COR-L47 (cell line): ENCODE measurements around the gene GALR1.
A peak's percentile ranks its signal among the peaks of the same experiment; 100 is the strongest.
"Not testable (repeated sequence)": the region's sequence is repeated elsewhere in the genome, so short reads cannot be mapped to it uniquely, and the experiment has no call there.

Experiments used
- DNase-seq: peaks from one replicate; lab custom pipeline; 2025; lab: John Stamatoyannopoulos, UW

Gene GALR1

DNA sequence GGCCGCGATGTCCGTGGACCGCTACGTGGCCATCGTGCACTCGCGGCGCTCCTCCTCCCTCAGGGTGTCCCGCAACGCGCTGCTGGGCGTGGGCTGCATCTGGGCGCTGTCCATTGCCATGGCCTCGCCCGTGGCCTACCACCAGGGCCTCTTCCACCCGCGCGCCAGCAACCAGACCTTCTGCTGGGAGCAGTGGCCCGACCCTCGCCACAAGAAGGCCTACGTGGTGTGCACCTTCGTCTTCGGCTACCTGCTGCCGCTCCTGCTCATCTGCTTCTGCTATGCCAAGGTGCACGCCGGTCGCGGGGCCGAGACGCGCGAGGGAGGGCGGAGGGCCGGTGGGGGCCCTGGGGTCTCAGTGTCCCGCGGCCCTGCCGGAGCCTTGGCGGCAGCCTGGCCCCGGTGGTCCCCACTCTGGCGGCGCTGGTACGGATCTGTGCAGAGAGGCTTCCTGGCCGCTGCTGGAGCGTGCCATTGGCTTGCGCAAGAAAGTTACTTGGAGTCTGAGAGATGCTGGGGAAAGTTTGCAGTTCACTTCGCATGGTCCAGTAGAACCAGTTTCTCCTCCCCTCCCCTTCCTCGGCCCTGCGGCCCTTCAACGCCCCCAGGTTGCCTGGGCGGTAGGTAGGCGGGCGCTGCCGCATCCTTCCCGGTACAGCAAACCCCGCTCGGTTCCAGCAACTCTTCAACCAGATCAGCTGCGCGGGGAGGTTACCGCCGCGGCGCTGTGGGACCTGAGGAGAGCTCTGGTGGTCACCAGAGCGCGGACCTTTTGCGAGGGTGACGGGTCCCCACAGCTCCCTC lies 1.5 kb downstream of the GALR1 start:
- no peak for DNase-seq

DNA sequence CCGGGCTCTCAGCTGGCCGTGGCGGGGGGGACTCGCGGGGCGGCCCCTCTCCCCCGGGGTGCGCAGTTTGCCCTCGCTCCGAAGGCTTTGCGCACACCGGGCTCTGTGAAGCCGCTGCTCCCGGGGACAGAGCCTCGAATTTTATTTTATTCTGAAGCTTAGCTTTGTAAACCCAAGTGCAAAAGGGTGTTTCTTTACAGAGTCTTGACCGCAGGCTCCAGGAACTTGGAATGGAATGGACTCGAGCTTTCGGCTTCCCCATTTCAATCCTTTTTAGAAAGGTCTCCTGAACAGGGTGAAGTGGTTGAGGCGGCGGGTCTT lies 2.0 kb downstream of the GALR1 start:
- no peak for DNase-seq

DNA sequence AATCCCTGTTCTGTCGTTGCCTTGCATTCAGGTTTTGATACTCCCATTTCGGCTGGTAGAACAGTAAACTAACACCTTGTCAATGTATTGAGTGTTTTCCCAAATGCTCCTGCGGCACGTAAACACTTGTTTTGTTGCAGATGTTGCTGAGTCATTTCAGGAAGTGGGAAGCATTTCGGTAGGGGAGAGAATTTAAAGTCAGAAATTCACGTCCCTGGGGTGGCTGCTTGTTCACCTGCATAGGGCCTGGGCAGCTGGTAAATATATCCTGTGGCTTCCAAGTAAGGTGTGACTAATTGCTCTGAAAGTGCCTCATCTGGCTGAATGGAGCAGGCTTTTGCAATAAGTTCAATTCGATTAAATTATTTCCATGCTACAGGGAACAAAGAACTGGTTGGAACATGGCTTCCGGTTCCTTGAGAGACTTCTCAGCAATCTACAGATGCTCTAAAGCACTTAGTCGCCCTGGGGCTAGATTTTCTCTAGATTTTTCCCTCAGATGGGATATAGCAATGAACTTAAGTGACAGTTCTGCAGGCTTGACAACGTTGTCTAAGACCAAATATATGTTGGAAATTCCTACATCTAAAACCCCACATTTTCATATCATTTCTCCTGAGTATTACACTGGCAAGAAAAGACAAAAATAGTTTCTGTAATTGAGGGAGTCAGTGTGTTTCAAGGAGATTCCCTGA lies 5.2 kb downstream of the GALR1 start:
- peak; percentile 71 for DNase-seq

DNA sequence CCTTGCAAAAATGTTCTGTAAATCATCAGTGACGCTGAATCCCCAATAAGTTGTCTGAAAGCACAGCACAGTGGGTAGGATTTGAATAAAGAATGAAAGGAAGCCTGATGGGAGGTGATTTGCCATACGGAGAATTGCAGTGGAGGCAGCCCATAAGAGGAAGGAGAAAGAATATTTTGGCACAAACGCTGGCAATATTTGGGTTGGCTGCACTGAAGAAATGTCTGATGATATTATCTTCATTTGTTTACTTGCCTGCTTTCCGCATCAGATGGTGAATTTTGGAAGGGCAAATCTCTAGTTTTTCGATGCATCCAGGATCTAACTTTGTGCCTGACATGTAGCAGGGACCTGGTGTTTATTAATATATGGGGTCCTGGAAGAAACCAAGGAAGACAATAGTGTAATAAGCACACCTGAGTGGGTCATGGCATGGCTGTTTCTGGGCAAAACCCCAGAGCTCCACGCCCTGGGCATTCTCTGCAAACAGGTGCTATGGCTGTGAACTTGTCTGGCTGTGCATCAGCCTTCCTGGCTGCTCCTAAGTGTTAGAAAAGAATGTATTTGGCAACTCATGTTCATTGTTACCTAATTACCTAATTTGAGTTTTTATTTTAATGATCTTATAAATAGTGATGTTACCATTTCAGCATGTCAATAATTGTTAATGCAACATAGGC lies 5.9 kb downstream of the GALR1 start:
- DNase-seq = no peak

DNA sequence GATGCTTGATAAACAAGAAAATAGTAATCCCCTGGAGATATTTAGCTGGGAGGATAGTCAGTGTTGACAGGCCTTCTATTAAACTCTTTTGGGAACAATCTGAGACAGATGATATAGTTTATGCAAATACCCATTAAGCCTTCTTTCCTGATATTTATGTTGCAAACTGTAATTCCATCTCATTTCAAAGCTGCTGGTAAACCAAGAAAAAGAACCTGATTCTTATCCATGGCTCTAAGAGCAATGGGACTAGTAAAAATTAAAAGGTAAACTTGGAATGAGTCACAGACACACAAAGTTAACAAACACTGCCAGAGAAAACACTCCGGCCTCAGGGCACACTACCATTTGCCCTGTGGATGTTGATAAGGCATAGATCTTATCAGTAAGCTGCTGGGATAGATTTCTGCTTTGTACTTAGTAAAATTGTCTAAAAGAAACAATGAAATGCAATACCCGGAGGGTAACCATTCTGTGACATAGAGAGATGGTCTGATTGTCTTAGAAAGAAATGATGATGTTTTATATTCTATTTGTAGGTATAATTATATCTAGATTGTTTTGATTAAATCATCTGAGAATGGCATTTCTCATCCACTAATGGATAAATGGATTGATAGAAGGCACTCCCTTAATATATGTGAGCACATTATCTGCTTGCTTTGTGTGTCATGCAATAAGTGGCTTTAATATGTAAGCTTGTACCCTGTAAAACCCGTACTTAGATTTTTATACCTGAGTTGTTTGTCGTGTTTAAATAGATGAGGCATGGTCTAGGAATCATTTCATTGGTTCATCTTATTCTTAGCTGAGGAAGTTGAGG lies 13.2 kb downstream of the GALR1 start:
- no peak for DNase-seq

DNA sequence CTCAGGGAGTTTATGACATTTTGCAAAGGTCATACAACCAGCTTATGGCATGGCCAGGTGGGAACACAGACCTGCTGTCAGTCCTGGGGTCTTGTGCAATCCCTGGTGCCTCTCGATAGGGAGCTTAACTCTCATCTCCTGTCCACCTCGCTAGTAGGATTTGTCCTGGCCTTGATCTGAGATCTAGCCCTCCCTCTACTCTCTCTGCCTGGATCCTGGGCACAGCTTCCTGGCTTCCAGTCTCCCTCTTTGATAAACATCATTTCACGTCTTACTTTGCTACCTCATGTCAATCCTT lies 13.8 kb downstream of the GALR1 start:
- DNase-seq = no peak

DNA sequence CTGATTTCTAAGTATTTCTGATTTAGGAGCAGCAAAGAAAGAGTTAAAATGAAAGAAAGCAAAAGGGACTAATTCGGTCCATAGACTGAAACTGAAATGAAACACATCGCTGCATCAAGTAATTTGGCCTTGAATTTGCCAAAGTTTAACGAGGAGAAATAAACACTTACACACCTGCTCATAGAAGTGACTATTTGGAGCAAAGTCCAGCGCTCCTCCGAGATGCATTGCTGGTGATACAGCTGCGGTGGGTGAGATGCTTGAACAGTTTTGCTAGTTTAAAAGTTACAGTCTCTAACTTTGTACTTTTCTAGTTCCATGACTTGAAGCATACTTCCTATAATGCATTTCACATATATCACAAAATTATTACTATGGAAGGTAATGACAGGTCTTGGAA lies 18.3 kb downstream of the GALR1 start:
- no peak for DNase-seq

DNA sequence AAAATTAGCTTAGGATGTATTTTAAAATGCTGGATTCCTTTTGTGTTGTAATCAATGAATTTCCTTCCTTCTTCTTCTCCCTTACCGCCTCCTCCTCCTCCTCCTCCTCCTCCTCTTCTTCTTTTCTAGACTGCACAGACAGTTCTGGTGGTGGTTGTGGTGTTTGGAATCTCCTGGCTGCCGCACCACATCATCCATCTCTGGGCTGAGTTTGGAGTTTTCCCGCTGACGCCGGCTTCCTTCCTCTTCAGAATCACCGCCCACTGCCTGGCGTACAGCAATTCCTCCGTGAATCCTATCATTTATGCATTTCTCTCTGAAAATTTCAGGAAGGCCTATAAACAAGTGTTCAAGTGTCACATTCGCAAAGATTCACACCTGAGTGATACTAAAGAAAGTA lies 18.8 kb downstream of the GALR1 start:
- no peak for DNase-seq

DNA sequence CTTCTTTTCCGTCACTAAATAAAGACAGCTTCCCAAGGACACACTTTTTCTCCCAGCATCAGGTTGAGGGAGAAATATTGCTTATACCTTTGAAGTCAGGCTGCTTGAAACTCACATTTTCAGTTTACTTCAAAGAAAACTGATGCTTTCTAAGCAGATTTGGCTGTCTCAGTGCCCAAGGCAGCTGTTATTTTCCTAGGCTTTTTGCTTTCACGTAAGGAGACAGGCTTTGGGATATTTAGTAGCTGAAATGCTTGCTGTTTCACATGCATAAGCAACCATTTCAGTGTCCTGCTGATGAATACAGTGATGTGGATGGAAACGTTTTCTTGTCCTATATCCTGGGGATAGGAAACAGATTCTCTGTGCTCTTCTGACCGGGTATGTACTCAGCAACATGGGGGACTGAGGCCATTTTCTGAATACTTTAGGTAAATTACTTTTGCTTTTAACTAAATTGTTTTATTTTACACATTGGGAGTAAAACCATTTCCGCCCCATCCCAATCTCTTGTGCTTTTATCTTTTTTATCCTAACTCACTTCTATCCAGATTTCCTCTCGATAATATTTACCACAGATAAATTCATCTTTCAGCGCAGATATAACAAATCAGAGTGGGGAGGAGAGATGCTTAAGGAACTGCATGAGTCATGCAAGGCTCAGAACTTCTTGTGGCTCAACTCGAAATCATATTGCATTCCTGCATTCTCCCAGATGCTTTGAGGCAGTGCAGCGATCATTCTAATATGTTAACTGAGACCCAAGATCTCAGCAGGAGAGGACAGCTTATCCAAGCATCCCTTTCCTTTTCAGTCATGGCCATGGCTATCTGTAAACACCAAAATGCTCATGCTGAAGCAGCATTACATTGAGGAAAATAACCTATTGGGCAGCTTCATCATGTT lies 22.2 kb downstream of the GALR1 start:
- DNase-seq = no peak

DNA sequence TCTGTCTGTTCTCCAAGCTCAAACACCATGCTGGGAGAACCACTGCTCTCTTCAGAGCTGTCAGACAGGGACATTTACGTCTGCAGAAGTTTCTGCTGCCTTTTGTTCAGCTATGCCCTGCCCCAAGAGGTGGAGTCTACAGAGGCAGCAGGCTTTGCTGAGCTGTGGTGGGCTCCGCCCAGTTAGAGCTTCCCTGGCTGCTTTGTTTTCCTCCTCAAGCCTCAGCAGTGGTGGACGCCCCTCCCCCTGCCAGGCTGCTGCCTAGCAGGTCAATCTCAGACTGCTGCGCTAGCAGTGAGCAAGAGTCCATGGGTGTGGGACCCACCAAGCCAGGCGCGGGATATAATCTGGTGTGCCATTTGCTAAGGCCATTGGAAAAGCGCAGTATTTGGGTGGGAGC lies 41.2 kb downstream of the GALR1 start:
- DNase-seq = not testable (repeated sequence)

DNA sequence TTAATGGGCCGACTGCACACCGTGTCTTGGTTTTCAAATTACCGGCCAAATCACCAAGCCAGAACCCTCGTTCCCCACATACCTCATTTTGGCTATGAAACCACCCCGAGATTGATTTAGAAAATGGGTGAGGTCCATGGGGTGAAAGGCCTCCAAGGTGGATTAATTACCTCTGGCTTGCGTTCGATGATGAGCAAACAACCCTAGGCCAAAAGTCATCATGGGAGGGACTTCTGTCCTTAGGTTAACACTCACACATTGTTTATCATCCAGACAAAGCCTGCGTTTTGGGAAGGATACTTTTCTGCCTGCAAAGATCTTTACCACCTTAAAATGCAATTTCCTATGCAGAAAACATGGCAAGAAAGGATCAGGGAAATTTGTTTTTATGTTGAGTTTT lies 48.5 kb downstream of the GALR1 start:
- DNase-seq = no peak

DNA sequence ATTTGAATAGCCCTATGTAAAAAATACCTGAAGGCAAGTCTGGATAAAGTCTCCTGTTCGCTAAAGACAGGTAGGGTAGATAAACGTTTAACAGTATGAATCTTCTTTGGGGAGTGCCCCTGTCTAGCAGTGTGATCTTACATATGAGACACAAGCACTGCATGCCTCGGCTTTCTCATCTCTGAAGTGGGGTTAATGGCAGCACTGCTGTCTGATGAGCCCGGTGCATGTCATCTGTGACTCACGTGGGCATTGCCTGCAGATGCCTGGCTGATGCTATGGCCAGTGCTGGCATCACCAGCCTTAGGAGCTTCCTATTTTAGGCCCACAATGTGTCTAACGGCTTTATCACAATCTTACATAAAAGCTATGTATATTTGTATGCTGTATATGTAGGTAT lies 50.1 kb downstream of the GALR1 start:
- no peak for DNase-seq

DNA sequence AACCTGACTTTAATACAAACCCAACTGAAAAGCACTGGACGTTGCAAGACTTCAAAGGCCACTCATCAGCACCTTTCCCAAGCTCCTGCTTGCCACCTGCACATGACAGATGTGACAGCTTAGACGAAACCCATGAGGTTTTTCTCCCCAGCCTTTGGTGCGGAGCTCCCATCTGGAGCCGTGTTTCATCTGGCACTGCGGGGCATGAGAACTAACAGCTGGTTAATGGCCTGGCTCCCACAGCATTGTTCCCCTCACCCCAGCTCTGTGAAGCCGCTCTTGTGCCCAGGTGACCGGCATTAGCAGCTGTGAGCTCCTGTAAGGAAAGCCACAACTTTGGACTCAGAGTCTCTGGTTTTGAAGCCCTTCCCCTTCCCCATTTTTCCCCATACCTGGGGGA lies 50.9 kb downstream of the GALR1 start:
- DNase-seq = no peak

DNA sequence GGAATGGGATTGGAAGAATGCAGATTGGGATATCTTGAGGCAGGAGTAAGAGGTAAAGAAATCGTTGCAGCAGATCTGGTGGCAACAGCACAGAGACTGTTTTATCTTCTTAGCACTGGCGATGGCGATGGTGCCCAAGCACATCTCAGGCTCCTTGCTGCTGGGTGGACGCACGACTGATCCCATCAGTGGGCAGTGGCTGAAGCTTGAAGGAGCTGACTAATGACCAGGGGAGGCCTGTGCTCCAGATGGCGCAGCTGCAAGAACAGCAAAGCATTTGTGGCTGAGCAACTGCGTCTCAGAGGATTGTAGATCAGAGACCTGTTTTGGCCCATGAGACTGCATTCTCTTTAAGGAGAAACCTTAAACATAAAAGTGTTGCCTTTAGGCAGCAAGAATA lies 54.6 kb downstream of the GALR1 start:
- DNase-seq = no peak

DNA sequence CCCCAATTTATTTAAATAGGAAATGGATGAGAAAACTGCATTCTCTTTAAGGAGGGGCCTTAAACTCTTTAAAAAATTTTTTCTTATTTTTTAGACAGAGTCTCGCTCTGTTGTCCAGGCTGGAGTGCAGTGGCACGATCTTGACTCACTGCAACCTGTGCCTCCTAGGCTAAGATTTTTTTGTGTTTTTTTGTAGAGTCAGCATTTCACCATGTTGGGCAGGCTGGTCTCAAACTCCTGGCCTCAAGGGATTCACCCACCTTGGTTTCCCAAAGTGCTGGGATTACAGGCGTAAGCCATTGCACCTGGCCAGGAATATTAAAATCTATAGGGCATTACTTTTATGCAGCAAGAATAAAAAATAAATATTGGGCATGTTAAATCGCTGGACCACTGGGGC lies 56.0 kb downstream of the GALR1 start:
- no peak for DNase-seq

DNA sequence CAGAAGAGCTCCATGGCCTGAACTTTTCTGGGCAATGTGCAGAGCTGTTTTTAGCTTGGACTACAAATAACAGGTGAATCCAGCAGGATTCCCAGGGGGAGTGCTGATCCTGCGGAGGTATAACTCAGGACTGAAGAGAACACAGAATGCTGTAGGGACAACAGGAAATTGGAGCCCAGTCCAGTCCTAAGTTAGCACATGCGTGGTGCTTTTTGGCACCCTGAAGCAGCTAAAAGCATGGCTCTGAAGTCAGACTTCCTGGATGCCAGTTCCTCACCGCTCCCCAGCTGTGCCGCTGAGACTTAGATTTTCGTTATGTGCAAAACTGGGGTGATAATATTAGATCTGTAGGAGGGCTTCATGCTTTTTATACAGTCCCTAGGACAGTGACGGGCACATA lies 58.6 kb downstream of the GALR1 start:
- no peak for DNase-seq

DNA sequence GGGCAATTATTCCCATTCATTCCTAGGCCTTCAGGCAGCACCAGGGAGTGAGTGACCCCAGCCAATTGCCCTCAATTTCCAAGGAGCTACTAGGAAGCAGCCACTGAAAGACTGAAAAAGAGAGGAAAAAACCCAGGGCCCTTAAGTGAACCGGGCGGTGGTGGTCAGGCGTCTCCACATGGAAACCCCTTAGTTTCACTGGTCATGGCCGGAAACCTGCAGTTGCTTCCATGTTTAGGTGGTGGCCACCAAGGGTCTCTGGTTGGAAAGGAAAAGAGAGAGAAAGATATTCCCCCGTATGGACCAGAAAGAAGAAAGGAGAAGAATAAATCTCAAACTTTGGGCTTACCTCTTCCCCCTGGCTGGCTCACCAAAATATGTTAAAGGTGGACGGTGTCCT lies 64.9 kb downstream of the GALR1 start:
- no peak for DNase-seq

DNA sequence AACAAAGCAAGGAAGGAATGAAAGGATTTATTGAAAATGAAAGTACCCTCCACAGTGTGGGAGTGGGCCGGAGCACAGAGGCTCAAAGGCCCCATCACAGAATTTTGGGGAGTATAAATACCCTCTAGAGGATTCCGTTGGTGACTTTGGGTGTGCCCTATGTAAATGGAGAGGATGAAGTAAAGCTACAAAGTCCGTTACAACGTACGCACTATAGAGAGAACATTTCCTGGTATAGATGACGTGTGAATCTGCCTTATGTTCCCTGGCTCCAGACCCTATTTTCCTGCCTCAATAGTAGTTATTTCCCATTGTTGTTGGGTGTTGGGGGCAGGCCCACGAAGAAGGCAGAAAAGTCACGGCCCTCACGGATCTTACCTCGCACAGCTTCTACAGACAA lies 65.3 kb downstream of the GALR1 start:
- no peak for DNase-seq

DNA sequence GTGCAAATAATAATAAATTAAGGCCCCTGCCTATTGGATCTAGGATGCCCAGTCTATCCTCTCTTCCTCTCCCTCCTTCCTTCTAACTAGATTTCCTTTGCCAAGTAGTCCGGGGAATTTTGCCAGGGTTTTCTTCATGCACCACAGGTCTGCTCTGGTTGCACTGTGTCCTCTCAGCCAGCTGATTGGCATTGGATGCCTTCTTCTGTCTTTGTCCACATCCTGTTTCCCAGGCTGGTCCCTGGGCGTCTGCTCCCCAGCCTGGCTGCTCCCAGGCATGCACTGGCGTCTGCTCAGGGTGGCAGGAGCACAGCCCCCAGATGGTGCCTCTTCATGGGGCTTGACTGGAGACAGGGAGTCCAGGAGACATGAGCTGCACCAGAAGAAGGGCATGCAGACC lies 66.4 kb downstream of the GALR1 start:
- DNase-seq = no peak

DNA sequence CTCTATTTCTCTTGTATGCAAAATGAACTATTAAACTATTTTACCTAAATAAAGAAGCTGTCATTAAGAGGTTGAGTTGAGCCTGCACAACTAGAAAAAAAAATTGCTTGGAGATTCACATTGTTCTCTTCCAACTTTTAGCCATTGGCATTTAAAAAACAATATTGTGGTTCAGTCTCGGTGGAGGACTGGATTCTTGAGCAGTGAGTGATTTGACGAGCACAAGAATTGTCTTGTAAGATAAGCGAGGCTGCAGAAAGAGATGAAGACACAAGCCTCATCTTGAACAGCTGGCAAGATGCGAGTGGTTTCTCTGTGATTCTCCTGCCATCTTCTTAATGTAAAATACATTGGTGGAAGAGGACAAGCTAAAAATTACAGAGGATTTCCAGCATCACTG lies 67.0 kb downstream of the GALR1 start:
- no peak for DNase-seq

DNA sequence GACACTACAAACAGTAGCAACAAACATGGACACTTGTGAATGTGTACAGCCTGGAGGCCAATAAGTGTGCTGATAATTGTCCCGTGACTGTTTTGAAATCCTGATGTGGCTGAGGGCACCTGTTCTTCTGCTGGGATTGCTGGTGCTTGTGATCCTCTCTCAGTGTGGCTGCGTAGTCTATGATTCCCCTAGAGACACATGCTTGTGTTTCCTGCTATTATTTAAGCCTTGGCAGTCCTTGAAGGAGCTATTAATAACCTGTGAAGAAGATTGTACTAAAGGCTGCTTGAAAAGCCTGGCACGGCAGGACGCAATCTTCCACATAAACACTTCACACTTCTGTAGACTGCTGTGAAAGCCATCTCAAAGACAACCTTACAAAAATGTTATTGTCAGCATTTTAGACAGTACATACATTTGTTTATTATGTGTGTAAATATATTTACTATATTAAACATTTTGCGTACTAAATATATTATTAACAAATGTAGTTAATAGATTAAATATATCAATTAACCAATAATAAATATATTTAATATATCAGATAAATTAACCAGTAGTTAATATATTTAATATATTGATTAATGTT lies 71.4 kb downstream of the GALR1 start:
- DNase-seq = no peak
